HT1080 (cell line): ENCODE results near the gene ARL16. TPM values are rescaled to one million over a fixed set of nuclear protein-coding genes. Genes with fewer than 3 reads are reported as not detected.
A peak's percentile ranks its signal among the peaks of the same experiment; 100 is the strongest.

Source experiments
- DNase-seq: peaks from one replicate; pipeline ENCODE4 v3.0.0-alpha.2; 2015; ENCODE audit warnings: low read depth
- total RNA-seq: library from RNA; depleted of rRNA; stranded (reverse); fragments of >200 nt; shearing (Covaris generic); gene quantifications from 2 replicates; pipeline ENCODE4 v1.2.3, GENCODE V29; 2014

The ARL16 gene
- total RNA-seq, 1 experiment from 2014 or later = 47.9 TPM

- no peak for DNase-seq
Observed at GRCh38 chr17:81673561-81674258, 9.9 kb downstream of the ARL16 start.

DNA sequence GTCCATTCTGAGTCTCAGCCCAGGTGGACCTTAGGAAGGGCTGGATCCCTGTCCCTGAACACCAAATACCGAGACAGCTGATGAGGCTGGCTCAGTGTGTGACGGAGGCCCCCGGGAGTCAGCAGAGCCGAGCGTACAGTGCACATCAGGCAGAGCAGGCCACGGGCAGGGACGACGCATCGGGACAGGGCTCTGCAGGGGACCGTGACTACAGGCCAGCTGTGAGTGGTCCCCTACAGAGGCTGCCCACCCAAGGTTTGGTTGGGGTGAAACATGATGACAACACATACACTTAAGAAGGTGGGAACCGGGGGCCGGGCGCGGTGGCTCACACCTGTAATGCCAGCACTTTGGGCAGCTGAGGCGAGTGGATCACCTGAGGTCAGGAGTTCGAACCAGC lies 10.6 kb downstream of the ARL16 start:
- DNase-seq = no peak

DNA sequence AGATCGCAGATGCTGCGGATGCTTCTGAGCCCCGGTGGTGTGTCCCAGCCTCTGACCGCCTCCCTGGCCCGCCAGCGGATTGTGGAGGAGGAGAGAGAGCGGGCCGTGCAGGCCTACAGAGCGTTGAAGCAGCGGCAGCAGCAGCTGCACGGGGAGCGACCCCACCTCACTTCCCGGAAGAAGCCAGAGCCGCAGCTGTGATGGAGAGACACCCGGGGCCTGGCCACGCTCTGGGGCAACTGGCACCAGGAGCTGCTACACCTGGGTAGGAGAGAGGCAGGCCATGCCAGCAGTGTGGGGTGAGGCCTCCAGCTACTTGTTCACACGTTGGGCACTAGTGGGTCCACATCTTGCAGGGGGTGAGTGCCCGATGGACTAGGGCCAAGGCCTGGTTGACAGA lies 11.1 kb downstream of the ARL16 start:
- DNase-seq = no peak

- DNase-seq = no peak
Observed at GRCh38 chr17:81667754-81668153, 15.8 kb downstream of the ARL16 start.

DNA sequence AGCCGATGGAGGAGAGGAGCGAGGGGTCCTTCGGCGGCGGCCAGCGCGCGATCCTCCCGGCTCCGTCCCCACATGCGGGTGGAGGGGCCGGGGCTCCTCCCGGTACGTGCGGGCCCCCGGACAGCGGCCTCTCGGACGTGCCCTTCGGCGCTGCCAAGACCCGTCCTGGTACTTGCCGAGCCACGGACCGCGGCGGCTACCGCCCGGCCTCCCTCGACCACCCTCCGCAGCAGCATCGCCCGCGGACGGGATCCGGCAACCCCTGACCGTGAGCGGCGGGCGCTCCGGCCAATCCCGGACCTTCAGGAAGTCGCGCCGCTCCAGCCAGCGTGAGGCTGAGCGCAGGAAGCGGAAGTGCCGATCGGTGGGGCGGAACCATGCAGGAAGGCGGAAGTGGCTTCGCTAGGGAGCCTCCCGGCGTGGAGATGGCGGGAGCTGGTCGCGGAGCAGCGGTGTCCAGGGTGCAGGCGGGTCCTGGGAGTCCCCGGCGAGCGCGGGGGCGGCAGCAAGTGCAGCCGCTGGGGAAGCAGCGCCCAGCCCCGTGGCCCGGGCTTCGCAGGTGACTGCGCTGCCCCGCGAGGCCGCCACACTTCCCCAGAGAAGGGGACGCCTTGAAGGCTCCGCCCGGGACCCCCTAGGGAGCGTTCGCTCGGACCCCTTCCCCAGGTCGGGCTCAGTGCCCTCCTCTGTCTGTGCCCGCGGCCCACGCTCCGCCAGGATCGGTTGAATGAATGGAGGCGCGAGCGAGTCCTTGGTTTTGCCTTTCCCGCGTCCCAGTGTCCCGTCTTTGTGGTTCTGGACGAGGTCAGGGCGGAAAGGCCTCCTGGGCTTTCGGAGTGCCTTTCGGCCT lies 17.0 kb downstream of the ARL16 start, which contains the start of the genes CCDC137 and OXLD1:
TSS of gene CCDC137 (plus strand) at position 396 of the 850 bp plus-strand sequence. CDS start at position 426, 30 bp downstream.
TSS of gene OXLD1 (minus strand) at position 264 of the 850 bp plus-strand sequence. CDS start at position 236, 28 bp downstream.
- DNase-seq = peak; percentile 91

GRCh38 chr17:81666092-81666341 lies 17.6 kb downstream of the ARL16 start:
- no peak for DNase-seq

GRCh38 chr17:81665205-81666091 lies 18.1 kb downstream of the ARL16 start:
- DNase-seq = peak; percentile 36

DNA sequence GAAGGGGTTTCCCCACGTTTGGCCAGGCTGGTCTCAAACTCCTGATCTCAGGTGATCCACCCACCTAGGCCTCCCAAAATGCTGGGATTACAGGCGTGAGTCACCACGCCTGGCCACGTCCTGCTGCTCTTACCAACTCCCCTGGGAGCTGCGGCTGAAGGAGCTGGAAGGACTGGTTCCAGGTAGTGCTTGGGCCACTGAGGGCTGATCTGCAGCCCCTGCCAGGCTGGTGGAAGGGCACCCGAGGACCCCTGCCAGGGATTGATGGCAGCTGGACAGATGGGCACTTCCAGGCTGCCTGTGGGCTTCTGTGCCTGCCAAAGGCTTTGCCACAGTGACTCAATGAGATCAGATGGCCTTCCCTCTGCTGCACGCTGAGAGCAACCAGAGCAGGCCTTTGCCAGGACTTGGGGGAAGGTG lies 19.5 kb downstream of the ARL16 start:
- no peak for DNase-seq

- no peak for DNase-seq
Observed at GRCh38 chr17:81662002-81662401, 21.6 kb downstream of the ARL16 start.

GRCh38 chr17:81660441-81660840 lies 23.2 kb downstream of the ARL16 start:
- DNase-seq = no peak

DNA sequence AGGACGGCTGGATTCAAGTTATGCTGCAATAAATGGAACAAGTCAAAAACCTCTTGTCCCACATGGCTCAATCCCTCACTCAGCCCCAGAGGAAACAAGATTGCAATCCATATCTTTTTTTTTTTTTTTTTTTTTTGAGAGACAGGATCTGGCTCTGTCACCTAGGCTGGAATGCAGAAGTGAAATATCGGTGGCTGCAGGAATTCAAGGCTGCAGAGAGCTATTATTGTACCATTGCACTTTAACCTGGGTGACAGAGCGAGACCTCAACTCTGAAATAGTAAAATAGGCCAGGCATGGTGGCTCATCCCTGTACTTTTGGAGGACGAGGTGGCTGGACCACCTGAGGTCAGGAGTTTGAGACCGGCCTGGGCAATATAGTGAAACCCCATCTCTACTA lies 24.6 kb downstream of the ARL16 start:
- DNase-seq = no peak

DNA sequence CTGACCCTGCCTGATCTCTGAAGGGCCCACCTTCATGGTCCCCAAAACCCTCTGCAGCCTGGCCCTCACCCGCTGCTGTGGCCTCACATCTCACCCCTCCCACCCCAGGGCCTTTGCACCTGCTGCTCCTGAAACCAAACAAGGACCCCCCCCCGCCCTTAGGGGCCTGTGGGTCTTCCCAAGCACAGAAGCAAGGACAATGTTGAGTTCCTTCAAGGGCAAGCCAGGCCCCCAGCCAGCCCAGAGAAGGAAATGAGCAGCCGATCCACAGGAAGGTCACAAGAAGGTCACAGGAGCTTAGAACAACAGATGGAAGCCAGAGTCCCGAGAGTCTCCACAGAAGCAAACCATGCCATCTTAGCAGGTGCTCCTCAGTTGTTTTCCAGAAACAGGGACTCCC lies 26.8 kb downstream of the ARL16 start:
- DNase-seq = no peak

- no peak for DNase-seq
Observed at GRCh38 chr17:81656118-81656743, 27.4 kb downstream of the ARL16 start, which contains the start of gene PDE6G. TSS of gene PDE6G (minus strand) at chr17:81656542. CDS start at chr17:81653305, 3,237 bp downstream.

GRCh38 chr17:81655378-81656117 lies 28.0 kb downstream of the ARL16 start:
- no peak for DNase-seq

DNA sequence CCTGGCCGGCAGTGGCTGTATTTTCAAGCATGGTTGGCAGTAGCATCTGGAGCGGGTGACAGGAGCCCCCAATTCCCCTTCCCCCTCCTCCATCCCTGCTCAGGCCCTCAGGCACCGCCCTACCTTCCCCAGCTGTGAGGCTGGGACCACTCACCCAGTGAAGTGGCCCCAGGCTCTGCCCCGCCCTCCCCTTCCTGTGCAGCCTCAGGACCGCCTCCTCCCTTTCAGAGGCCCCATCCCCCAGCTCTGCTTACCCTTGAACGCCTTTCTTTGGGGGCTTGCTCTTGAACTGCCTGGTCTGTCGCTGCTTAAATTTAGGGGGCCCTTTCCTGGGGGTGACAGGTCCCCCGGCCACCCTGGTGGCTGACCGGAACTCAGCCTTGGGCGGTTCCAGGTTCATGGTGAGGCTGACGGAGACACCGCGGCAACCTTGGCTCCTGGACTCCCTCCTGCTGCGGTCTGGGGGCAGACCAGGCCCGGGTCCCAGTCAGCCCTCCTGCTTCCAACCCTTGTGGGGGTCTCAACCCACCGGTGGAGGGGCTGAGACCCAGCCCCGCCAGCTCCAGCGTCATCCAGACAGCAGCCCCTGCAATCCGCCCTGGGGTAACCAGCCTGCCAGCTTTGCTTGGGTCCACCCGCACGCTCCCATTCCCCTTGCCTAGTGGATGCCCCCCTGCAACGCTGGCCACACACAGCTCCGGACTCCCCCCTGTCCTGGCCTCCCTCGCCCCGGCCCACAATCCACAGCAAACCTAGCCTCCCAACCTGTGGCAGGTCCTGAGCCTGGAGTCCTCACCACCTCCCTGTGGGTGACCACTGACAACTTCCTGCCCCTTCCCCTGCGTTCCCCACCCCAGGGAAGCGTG lies 30.5 kb downstream of the ARL16 start:
- no peak for DNase-seq

- peak; percentile 85 for DNase-seq
Observed at GRCh38 chr17:81651692-81652091, 31.9 kb downstream of the ARL16 start.

GRCh38 chr17:81650951-81651350 lies 32.6 kb downstream of the ARL16 start:
- DNase-seq = no peak

DNA sequence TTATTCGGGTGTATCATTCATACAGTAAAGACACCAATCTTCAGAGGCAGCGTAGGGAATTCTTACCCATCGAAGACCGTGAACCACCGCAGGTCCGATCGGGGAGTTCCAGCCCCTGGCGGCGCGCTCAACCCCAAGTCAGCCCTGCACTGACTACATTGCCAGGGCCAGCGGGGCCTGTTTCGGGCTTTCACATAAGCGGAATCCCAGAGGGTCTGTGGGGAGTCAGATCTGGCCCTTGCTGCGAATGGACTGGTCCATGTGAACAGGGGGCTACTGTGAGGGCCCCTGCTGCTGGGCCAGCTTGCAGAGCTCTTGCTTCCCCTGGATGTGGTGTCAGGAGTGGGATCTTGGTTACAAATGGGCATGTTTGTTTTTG lies 34.9 kb downstream of the ARL16 start:
- no peak for DNase-seq

DNA sequence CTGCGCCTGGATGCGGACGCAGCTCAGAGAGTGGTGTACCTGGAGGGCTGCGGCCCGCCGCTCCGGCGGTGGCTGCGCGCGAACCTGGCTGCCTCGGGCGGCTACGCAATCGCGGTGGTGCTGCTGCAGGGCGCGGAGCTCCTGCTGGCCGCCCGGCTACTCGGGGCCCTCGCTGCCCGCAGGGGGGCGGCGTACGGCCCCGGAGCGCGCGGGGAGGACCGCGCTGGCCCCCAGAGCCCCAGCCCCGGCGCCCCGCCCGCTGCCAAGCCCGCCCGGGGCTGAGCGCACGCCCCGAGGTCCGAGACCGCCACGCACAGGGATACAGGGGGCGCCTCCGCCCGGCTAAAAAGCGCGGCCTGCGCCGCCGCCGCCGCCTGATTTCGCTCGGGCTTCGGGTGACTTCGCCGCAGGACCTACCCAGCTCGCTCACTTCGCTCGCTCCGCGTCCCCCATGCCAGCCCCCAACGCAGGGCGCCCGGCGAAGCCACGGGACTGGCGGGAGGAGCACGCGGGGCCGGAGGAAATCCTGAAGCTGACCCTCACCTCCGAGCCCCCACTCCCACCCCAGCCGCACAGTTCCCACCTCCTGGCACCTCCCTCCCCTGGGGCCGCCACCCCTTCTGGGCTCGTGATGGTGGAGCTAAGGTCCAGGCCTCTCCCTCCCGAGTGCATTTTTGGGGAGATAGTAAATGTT lies 35.4 kb downstream of the ARL16 start:
- DNase-seq = no peak
